ENCODE data around the gene RRAS2. TPM values are rescaled to one million over a fixed set of nuclear protein-coding genes. Genes with fewer than 3 reads are reported as not detected.

RRAS2 gene
- total RNA-seq, 1 donor from 2014 or later, result 47.1 TPM

GRCh38 chr11:14275076-14275475 lies 83.9 kb downstream of the RRAS2 start:
- no peaks in the 10 kb centered on the region for H3K9me3 ChIP-seq
- intact Hi-C loops (cut with DNase I), result no loop called here
- no peak for TF ChIP-seq CTCF (IDR thresholded peaks at IDR 0.05)
- H3K36me3 ChIP-seq, result peaks cover 10% of the 10 kb centered on the region
- no peak overlapping the region for H3K4me3 ChIP-seq
- DNase-seq (no peak), ATAC-seq (no peak)
- H3K27ac ChIP-seq, result no peak overlapping the region
- H3K4me1 ChIP-seq, result peaks cover 6% of the 10 kb centered on the region
- no peaks in the 10 kb centered on the region for H3K27me3 ChIP-seq

- no peak for ATAC-seq
- H3K27me3 ChIP-seq, result no peaks in the 10 kb centered on the region
- no peaks in the 10 kb centered on the region for H3K36me3 ChIP-seq
- no peak for TF ChIP-seq CTCF (IDR thresholded peaks at IDR 0.05)
- H3K4me3 ChIP-seq, result no peak overlapping the region
- H3K4me1 ChIP-seq, result peaks cover 6% of the 10 kb centered on the region
- H3K27ac ChIP-seq, result no peak overlapping the region
- DNase-seq, result no peak
- no peaks in the 10 kb centered on the region for H3K9me3 ChIP-seq
- intact Hi-C loops (cut with DNase I), result no loop called here
These were observed 85.1 kb downstream of the RRAS2 start for GRCh38 chr11:14273895-14274294.

- Histone ChIP-seq H3K27me3 (no peaks in the 10 kb centered on the region), H3K9me3 (no peaks in the 10 kb centered on the region), H3K36me3 (peaks cover 4% of the 10 kb centered on the region), H3K27ac (no peak overlapping the region), H3K4me3 (no peak overlapping the region), H3K4me1 (peaks cover 6% of the 10 kb centered on the region)
- DNase-seq, result no peak
- peak; percentile 94 for ATAC-seq
- no peak for TF ChIP-seq CTCF (IDR thresholded peaks at IDR 0.05)
- intact Hi-C loops (cut with DNase I), result no loop called here
These were observed 88.1 kb downstream of the RRAS2 start for GRCh38 chr11:14270690-14271542.

- DNase-seq, result no peak
These were observed 89.0 kb downstream of the RRAS2 start for GRCh38 chr11:14269692-14270573.

More at GRCh38 chr11:14269692-14270573, 89.0 kb downstream of the RRAS2 start:
- Histone ChIP-seq H3K27me3 (no peaks in the 10 kb centered on the region), H3K27ac (no peak overlapping the region), H3K36me3 (peaks cover 6% of the 10 kb centered on the region), H3K4me1 (peaks cover 6% of the 10 kb centered on the region), H3K9me3 (no peaks in the 10 kb centered on the region), H3K4me3 (no peak overlapping the region)
- intact Hi-C loops (cut with DNase I), result no loop called here
- no peak for TF ChIP-seq CTCF (IDR thresholded peaks at IDR 0.05)
- ATAC-seq, result no peak

All from upper lobe of right lung (tissue), 1 donor.